GM19240 (cell line): ENCODE results near the gene ZFAND3.
"Not testable (repeated sequence)": the region's sequence is repeated elsewhere in the genome, so short reads cannot be mapped to it uniquely, and the experiment has no call there.

Experiments used
- DNase-seq: peaks from one replicate; pipeline ENCODE4 v3.0.0; 2011; ENCODE audit warnings: low spot score; ENCODE audit not compliant: insufficient read length

ZFAND3 gene

DNA sequence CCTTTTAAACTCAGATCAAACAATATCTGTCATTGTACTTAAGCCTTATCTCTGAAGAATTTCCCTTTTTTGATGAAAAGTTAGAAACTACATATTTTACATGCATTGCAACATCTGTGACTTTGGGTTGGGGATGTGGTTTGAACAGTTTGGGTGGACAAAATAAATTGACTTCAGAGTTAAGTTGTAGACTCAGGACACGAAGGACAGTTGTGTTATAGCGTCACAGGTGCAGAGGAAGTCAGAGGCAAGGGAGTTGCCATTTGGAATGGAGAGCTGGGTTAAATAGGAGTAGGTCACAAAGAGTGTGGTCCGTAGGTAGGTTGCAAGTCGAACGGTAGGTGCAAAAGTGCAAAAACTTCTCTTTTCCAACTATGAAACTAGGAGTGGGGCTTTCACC is 46.0 kb downstream of the ZFAND3 start:
- no peak for DNase-seq

DNA sequence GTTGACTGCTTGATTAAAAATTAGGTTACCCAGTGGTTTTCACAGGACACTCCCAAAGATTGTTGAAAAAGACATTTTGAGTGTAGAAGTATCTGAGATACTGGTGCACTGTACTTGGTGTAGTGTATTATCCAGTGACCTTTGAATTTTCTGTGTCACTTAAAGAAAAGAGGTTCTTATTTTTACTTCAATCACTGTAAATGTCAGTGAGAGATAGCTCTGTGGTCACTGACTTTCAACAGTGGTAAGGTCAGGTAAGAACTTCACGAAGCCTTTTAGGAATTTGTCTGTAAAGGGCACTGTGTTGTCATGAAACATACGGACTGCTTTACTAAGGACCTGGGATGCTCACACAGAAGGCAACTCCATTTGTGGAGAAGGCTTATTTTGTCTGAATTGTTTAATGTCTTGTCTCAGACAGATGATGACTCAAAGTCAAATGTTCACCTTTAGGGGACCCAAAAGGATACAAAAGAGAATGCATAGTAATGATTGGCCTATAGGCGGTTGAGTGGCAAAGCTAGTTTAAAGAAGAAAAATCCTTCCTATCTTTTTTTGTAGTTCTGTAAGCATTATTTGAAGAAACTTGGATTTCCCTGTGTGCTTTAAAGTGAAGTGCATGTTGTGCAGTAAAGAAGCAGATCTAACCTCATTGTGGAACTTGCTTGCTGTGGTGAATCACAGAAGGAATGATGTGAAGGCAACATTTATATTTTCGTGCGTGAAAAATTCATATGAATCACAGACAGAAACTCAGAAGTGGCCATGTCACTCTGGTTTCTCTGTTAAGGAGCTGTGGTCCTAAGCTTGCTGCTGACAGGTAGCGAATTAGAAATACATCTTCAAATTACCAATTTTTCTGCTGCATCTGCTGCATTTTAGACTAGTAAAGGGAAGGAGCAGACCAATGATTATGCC is 47.3 kb downstream of the ZFAND3 start:
- DNase-seq: no peak

DNA sequence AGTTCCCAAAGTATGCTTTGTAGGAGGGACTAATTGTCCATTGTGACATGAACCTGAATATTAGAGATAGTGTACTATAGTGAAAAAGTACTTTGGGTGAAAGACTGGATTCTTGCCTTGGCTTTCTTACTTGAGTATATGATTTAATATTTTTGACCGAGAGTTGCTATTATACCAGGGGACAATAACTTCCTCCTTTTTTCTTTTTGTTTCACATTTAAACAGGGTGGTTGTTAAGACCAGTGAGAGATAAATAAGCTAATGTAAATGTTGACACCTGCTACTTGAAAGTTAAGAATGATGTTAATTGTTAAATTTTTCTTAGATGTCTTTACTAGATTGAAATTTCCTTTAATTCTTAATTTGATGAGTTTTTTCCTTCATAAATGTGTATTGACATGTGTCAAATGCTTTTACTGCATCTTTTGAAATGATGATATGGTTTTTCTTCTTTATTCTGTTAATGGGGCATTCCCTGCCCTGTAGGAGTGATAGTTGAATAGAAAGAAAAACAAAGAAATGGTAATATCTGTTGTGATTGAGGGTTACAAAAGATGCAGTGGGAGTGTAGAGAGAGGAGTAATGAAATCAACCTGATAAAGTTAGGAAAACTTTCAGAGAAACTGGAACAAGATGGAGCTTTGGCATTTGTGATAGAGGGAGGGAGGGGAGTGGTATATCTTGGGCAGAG is 48.4 kb downstream of the ZFAND3 start:
- no peak for DNase-seq

- DNase-seq: no peak
Measured at GRCh38 chr6:37868447-37868825, 48.9 kb downstream of the ZFAND3 start.

- no peak for DNase-seq
Measured at GRCh38 chr6:37871616-37872372, 52.3 kb downstream of the ZFAND3 start.

- DNase-seq: no peak
Measured at GRCh38 chr6:37872373-37872745, 52.8 kb downstream of the ZFAND3 start.

DNA sequence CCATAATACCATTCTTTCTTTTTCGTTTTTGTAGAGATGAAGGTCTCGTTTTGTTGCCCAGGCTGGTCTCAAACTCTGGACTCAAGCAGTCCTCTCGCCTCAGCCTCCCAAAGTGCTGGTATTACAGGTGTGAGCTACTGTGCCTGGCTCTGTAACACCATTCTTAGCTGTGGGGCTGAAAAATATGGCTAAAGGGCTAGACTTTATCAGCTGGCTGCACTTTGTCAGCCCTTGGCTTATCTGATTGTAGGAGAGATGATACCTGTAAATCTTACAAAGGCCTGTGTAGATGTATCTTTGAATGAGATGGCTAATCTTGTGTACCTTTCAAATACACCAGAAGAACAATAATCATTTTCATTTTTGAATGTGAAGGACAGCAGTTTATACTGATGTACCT is 55.2 kb downstream of the ZFAND3 start:
- DNase-seq: no peak

DNA sequence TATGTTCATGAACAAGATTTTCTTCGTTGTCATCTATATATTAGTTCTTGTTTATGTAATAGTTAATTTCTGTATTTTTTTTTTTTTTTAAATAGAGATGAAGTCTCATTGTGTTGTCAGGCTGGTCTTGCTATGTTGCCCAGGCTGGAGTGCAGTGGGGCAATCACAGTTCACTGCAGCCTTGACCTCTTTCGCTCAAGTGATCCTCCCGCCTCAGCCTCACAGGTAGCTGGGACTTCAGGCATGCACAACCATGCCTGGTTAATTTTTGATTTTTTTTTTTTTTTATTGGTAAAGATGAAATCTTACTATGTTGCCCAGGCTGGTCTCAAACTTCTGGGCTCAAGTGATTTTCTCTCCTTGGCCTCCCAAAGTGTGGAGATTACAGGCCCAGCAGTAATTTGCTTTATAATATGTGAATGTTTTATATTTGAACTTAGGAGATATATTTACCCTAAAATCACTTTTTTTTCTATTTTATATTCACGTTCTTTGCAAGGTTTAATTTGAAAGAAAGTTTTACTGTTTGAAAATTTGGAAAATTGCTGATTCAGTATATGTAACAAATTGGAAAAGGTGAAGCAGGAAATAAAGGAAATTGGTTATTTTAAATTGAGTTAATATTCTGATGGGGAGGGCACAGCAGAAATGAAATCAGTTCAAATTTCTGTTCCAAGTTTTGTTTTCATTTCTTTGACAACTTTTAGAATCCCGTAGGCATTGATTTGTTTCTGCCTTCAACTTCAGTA is 56.2 kb downstream of the ZFAND3 start:
- DNase-seq: no peak

DNA sequence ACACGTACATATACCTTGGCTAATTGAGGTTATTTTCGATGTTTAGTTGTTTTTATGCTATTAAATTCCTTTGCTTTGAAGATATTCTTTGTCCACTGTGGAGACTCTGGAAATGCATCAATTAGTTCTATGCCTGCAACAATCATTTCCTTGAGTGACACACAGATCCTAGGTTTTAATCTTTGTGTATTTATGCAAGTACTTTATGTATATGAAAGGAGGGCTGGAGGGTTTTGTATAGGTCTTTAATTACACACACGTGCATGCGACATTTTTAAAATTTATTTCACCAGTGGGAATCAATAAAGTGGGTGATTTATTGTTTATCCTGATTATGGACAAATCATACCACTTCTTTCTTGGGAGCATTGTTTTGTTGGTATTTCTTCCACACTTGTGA is 57.3 kb downstream of the ZFAND3 start:
- no peak for DNase-seq

DNA sequence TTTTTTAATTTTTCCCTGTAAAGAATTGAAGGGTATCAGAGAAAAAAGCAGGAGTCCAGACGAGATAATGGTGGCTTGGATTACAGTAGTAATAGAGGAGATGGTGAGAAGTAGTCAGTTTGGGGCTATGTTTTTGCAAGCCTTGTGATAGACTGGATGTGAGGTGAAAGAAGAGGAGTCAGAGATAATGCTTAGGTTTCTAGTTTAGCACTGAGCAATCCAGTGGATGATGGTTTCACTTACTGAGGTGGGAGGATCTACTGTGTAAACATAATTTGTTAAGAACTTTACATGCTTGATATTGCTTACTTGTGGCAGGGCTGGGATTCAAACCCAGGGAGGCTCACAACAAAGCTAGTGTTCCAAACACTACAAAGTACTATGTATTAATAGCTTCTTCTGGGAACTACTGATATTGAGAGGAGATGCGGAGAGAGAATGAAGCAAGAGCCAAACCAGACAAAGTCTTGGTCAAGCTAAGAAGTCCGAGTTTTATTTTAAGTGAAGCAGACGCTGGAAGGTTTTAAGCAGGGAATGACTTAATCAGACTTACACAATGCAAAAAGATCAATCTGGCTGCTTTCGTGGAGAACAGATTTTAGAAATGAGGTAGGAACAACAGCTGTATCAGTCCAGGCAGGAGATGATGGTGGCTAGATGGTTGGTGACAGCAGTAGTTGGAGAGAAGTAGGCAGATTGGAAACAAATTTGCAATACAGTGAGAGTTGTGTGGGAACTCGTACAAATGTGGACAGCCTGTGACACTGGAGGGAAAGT is 58.0 kb downstream of the ZFAND3 start:
- DNase-seq: no peak

DNA sequence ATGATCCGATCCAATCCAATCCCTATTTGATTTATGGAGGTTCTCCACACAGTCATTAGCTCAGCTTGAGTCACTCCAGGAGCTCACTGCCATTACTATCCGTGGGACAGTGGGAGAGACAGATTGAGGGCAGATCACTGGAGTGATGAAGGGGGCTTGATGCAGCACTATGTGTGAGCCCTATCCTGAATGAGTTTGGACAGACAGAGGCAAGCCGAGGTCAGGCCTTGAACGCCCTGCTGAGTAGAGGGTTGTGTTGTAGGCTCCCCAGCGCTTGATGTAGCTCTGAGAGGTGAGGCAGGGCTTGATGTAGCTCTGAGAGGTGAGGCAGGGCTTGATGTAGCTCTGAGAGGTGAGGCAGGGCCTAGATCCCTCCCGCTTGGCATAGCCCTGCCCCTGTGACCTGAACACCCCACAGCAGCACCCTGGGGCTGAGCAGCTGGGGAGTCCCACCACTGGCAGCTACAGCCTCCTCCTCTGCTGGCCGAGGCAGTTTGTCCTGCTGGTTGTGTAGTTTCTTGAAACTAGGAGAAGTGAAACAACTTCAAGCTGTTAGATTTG is 58.7 kb downstream of the ZFAND3 start:
- no peak for DNase-seq

DNA sequence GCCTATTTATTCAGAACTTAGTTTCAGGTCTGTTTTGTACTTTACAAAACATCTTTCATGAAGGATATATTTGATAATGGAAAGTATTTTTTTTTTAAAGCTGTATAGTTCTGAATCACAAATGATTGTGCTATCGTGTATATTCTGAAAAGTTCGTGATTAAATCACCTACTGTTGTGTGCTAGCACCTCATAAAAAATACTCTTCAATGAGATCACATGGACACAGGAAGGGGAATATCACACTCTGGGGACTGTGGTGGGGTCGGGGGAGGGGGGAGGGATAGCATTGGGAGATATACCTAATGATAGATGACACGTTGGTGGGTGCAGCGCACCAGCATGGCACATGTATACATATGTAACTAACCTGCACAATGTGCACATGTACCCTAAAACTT is 61.1 kb downstream of the ZFAND3 start:
- not testable (repeated sequence) for DNase-seq

DNA sequence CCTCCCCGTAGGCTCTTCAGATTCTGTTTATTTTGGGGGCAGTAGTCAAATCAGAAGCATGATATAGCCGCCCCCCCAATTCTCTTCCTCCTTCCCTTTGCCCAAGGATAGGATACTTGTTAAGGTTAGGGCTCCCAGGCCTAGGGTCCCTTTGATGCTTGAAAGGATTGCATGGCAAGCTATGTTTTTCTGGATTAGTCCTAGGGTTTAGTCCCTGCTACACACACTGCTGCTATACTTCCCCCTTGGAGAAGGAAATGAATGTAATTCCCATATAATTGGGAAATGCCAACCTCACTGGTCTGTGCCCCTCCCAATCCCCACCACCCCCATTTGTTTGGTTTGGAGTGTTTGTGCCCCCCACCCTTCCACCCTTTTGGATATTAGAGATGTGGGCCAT is 62.8 kb downstream of the ZFAND3 start:
- no peak for DNase-seq

DNA sequence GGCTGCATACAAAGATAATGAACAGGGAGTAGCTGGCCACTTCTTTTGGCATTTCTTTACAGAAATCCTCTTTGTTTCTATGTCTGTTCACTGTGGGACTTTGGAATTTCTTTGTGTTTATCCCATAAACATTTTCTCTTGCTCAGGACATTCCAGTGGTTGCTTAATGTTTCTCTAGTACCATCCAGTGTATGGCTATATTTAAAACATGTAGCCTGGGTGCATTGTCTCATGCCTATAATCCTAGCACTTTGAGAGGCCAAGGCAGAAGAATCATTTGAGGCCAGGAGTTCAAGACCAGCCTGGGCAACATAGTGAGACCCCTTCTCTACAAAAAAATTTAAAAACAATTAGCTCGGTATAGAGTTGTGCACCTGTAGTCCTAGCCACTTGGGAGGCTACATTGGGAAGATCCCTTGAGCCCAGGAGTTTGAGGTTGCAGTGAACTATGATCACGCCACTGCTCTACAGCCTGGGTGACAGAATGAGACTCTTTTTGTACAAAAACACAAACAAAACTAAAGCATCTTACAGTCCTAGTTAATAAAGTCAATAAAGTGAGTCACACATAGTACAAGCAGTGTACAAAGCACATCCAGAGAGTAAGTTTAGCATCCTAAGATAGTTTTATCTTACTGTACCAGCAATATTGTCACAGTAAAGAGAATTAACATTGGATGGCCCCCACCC is 63.3 kb downstream of the ZFAND3 start:
- no peak for DNase-seq

DNA sequence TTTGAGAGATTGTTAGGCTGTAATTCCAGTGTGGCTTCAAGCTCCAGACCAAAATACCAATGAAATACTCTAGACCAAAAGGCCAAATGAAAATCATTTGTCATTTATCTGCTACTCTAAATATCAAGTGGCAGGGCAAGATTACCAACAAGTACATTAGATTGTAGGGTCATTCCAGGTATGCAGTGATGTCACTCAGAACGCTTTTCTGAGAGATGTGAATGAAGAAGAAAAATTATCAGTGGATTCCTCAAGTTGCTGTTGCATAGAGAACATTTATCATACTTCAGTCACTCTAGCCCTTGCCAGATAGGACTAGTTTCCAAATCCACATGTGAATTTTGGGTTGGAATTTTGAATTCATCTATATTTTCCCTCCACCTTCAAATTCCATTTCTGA is 65.0 kb downstream of the ZFAND3 start:
- no peak for DNase-seq

DNA sequence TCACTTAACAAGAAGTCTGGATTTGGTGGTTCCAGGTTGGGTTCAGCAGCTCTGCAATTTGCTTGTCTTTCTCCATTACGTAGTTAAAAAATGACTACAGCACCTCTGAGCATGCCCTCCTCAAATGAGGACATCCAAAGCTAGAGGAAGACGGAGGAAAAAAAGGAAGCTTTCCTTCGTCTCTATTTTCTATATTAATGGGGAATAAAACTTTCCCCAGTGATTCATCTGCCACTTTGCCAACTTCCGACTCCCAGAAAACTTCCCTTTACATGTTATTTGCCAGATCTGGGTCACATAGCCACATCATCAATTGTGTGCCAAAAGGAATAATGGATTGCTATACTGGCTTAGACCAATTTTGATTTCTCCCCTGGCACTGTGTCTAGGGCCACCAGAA is 69.5 kb downstream of the ZFAND3 start:
- DNase-seq: no peak

DNA sequence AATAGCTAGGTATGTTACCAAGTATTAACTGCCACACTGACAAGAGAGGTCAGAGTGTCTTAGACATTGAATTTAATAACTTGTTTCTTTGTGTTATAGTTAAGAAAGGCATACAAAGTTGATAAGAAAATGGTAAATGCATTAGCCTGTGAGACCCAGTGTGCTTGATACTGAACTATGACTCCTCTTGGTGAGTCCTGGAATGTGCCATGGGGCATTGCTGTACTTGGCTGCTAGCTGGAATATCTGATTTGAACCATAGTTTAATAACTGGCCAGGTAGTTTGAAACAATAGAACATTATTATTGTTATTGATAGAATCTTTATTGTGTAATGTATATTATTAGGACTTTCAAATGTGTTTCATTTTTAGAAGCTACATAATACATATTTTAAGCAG is 70.0 kb downstream of the ZFAND3 start:
- no peak for DNase-seq

DNA sequence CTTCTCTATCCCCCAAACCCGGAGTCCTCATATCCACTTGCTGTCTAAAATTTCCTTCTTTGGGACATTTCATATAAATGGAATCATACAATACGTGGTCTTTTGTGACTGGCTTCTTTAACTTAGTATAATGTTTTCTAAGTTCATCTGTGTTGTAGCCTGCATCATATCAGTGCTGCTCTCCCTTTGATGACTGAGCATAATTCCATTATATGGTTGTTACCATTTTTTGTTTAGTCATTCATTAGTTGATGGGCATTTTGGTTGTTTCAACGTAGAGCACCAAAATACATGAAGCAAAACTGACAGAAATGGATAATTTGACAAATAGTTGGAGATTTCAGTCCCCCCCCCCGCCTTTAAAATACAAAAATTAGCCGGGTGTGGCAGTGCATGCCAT is 71.5 kb downstream of the ZFAND3 start:
- DNase-seq: no peak

DNA sequence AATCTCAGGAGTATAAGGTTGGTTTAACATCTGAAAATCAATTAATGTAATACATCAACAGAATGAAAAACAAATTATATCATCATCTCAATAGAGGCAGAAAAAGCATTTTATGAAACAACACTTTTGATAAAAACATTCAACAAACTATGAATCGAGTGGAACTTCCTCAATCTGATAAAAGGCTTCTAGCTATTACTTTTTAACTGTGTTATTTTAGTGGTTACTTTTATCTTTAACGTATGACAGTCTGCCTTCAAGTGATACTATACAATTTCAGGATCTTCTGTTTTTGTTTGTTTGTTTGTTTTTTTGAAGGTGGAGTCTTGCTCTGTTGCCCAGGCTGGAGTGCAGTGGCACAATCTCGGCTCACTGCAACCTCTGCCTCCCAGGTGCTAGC is 73.7 kb downstream of the ZFAND3 start:
- DNase-seq: no peak

GRCh38 chr6:37893734-37894133 is 74.2 kb downstream of the ZFAND3 start:
- DNase-seq: not testable (repeated sequence)
